PC-9 (cell line): ENCODE results near the gene RNF144A. TPM values are rescaled to one million over a fixed set of nuclear protein-coding genes. Genes with fewer than 3 reads are reported as not detected.

Experiments used
- BruUV-seq: library from RNA; stranded (reverse); fragments of 400-500 nt; replicated peaks from 2 replicates; lab custom pipeline; 2021; lab: Mats Ljungman, UMichigan
- CTCF ChIA-PET: fragments of 300-600 bp; sonication (Branson Sonifier 250); formaldehyde crosslinking; loops from one replicate; lab custom pipeline; 2022; ENCODE audit warnings: antibody characterized with exemption; lab: Charles Lee
- POLR2A ChIA-PET: fragments of 300-600 bp; sonication (Branson Sonifier 250); formaldehyde crosslinking; loops from one replicate; lab custom pipeline; 2022; ENCODE audit warnings: antibody characterized with exemption; ENCODE audit not compliant: unreplicated experiment; lab: Charles Lee
- DNase-seq, 2 experiments: peaks; one replicate each; pipeline versions ENCODE4 v3.0.0 to v3.0.0-alpha.2; 2015 to 2022; ENCODE audit warnings: mixed read lengths in 1 of 2
- H2AFZ ChIP-seq: fragments of 200-600 bp; sonication (generic); 2 replicates; pipeline ENCODE4 v1.8.1; 2017; ENCODE audit warnings: antibody characterized with exemption
- H3F3A ChIP-seq: fragments of 200-600 bp; sonication (generic); 2 replicates; pipeline ENCODE4 v1.8.1; 2017; ENCODE audit warnings: antibody characterized with exemption, mild to moderate bottlenecking, low read depth; ENCODE audit not compliant: insufficient read depth
- H3K27ac ChIP-seq: fragments of 200-600 bp; sonication (generic); 2 replicates; pipeline ENCODE4 v1.6.1; 2016; ENCODE audit warnings: mixed run types
- H3K27me3 ChIP-seq: fragments of 200-600 bp; sonication (generic); 2 replicates; pipeline ENCODE4 v1.6.1; 2016; ENCODE audit warnings: low read depth, mixed run types; ENCODE audit not compliant: insufficient read depth
- H3K36me3 ChIP-seq: fragments of 200-600 bp; sonication (generic); 2 replicates; pipeline ENCODE4 v1.6.1; 2016; ENCODE audit warnings: low read depth, mixed run types
- H3K4me1 ChIP-seq: fragments of 200-600 bp; sonication (generic); replicated peaks from 2 replicates; pipeline ENCODE4 v1.6.1; 2016; ENCODE audit warnings: mixed run types; ENCODE audit not compliant: insufficient read depth
- H3K4me2 ChIP-seq: fragments of 200-600 bp; sonication (generic); 2 replicates; pipeline ENCODE4 v1.6.1; 2017; ENCODE audit warnings: mixed run types
- H3K4me3 ChIP-seq: fragments of 200-600 bp; sonication (generic); 2 replicates; pipeline ENCODE4 v1.6.1; 2016; ENCODE audit warnings: mixed run types
- H3K79me2 ChIP-seq: fragments of 200-600 bp; sonication (generic); 2 replicates; pipeline ENCODE4 v1.6.1; 2017; ENCODE audit warnings: low read depth, mixed run types
- H3K9me2 ChIP-seq: fragments of 200-600 bp; sonication (generic); 2 replicates; pipeline ENCODE4 v1.8.1; 2017; ENCODE audit warnings: mild to moderate bottlenecking; ENCODE audit not compliant: insufficient read depth
- H3K9me3 ChIP-seq: fragments of 200-600 bp; sonication (generic); 2 replicates; pipeline ENCODE4 v1.8.1; 2016; ENCODE audit warnings: low read depth; ENCODE audit not compliant: insufficient read depth
- H4K20me1 ChIP-seq: fragments of 200-600 bp; sonication (generic); 2 replicates; pipeline ENCODE4 v1.8.1; 2017; ENCODE audit not compliant: insufficient read depth
- EZH2 ChIP-seq: fragments of 200-600 bp; sonication (generic); IDR thresholded peaks from 2 replicates; pipeline ENCODE4 v1.8.0; 2017; ENCODE audit warnings: antibody characterized with exemption, low read depth
- intact Hi-C: fragments of 100-400 bp; cut with micrococcal nuclease; formaldehyde crosslinking; loops from one replicate; pipeline ENCODE4 v1.10.0; 2022; ENCODE audit not compliant: unreplicated experiment
- total RNA-seq: library from RNA; stranded (reverse); gene quantifications from 2 replicates; pipeline ENCODE4 v1.2.3, GENCODE V29; 2021
- TF ChIP-seq, protein P1 (sequence below): fragments of 200-600 bp; sonication (generic); conservative IDR thresholded peaks from 2 replicates; pipeline ENCODE4 v1.6.1; 2017; ENCODE audit warnings: mixed run types, antibody characterized with exemption, mild to moderate bottlenecking, moderate library complexity

RNF144A gene
- total RNA-seq, 1 experiment from 2014 or later: 0.94 TPM

- Histone ChIP-seq H3K27ac (no peak overlapping the region), H3K9me2 (no peaks in the 10 kb centered on the region), H3K79me2 (no peaks in the 10 kb centered on the region), H3K27me3 (peaks cover 43% of the 10 kb centered on the region), H3F3A (no peaks in the 10 kb centered on the region), H3K9me3 (no peaks in the 10 kb centered on the region), H3K4me2 (no peak overlapping the region), H3K4me3 (no peak overlapping the region), H4K20me1 (no peaks in the 10 kb centered on the region), H2AFZ (no peak overlapping the region), H3K4me1 (no peaks in the 10 kb centered on the region), H3K36me3 (no peaks in the 10 kb centered on the region)
- TF ChIP-seq EZH2: no peak
- TF ChIP-seq, protein P1, sequence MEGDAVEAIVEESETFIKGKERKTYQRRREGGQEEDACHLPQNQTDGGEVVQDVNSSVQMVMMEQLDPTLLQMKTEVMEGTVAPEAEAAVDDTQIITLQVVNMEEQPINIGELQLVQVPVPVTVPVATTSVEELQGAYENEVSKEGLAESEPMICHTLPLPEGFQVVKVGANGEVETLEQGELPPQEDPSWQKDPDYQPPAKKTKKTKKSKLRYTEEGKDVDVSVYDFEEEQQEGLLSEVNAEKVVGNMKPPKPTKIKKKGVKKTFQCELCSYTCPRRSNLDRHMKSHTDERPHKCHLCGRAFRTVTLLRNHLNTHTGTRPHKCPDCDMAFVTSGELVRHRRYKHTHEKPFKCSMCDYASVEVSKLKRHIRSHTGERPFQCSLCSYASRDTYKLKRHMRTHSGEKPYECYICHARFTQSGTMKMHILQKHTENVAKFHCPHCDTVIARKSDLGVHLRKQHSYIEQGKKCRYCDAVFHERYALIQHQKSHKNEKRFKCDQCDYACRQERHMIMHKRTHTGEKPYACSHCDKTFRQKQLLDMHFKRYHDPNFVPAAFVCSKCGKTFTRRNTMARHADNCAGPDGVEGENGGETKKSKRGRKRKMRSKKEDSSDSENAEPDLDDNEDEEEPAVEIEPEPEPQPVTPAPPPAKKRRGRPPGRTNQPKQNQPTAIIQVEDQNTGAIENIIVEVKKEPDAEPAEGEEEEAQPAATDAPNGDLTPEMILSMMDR: no peak
- no TSS peak for BruUV-seq
- ChIA-PET POLR2A (no interaction called here), CTCF (no interaction called here)
- DNase-seq: no peak
- intact Hi-C loops: no loop called here
These were observed 172.1 kb downstream of the RNF144A start for GRCh38 chr2:7089284-7089683.

DNA sequence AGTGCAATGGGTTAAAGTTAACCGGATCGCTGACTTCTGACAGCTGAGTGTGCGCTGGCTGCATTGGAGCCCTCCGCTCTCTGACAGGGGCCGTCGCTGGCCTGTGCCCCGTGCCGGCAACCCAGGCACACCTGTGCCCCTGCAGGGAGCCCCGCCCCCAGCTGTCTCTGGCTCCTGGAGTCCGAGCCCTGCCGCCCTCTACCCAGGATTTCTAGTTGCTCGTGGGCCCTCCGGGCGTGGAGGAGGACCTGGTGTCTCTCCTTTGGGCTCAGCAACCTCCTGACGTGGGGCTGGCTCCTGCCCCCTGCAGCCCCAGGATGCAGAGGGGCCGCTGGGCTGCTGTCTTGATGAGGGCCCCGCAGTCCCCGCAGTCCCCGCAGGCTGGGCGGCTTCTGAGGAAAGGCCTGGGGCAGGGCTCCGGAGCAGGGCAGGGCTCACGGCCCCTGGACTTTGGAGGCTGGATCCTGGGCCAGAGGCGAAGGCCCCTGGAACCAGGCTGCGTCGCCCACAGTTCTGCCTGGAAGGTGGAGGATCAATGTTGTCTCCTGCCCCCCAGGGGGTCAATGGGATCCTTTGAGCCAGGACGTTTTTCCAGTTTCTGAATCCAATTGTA is 172.8 kb downstream of the RNF144A start:
- no peak overlapping the region for H3K27ac ChIP-seq
- no peaks in the 10 kb centered on the region for H3K9me3 ChIP-seq
- no peaks in the 10 kb centered on the region for H3K36me3 ChIP-seq
- H3K4me1 ChIP-seq: no peaks in the 10 kb centered on the region
- no peak overlapping the region for H3K4me3 ChIP-seq
- no TSS peak for BruUV-seq
- H3K9me2 ChIP-seq: no peaks in the 10 kb centered on the region
- POLR2A ChIA-PET: no interaction called here
- no peaks in the 10 kb centered on the region for H4K20me1 ChIP-seq
- no peaks in the 10 kb centered on the region for H3K79me2 ChIP-seq
- no peak for DNase-seq
- H3F3A ChIP-seq: no peaks in the 10 kb centered on the region
- TF ChIP-seq, protein P1: no peak
- no peak for TF ChIP-seq EZH2
- H2AFZ ChIP-seq: no peak overlapping the region
- no peak overlapping the region for H3K4me2 ChIP-seq
- intact Hi-C loops: loop anchor here (10.0 kb wide), 1 partner anchor 585 kb away; no protein-coding TSS in a partner anchor
- CTCF ChIA-PET: no interaction called here
- peaks cover 50% of the 10 kb centered on the region for H3K27me3 ChIP-seq

DNA sequence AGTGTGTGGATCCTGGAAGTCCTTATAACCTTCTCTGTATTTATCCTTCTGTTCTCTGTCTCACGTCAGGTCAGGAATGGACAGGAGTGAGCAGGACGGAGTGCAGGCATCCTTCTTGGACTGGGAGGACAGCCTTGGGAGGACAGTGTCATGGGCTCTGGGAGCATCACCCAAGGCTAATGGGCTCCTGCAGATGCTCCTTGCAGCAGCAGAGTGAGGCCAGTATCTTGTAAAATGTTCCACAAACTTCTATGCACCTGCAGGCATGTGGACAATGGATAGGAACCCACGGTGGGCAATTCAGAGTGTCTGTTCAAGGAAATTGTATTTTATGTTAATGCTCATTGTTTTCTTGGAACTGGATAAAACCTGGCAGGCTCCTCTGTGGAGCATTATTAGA is 176.2 kb downstream of the RNF144A start:
- TF ChIP-seq, protein P1: no peak
- TF ChIP-seq EZH2: no peak

More for the DNA sequence above, 176.2 kb downstream of the RNF144A start:
- Histone ChIP-seq H3K9me2 (no peaks in the 10 kb centered on the region), H3K27me3 (peaks cover 52% of the 10 kb centered on the region), H3K36me3 (no peaks in the 10 kb centered on the region), H3K4me1 (no peaks in the 10 kb centered on the region), H3K4me2 (no peak overlapping the region), H3F3A (no peaks in the 10 kb centered on the region), H4K20me1 (no peaks in the 10 kb centered on the region), H3K27ac (no peak overlapping the region), H3K79me2 (no peaks in the 10 kb centered on the region), H3K4me3 (no peak overlapping the region), H2AFZ (no peak overlapping the region), H3K9me3 (no peaks in the 10 kb centered on the region)
- no TSS peak for BruUV-seq
- DNase-seq: no peak
- POLR2A ChIA-PET: no interaction called here
- intact Hi-C loops: loop anchor here (10.0 kb wide), 1 partner anchor 581 kb away; no protein-coding TSS in a partner anchor
- CTCF ChIA-PET: no interaction called here

Other genes with a start within 250 kb of the RNF144A start
- gene CMPK2, start 51.5 kb upstream of the RNF144A start, total RNA-seq: not detected in 2 replicates
- not detected in 2 replicates for gene RSAD2, start 39.6 kb upstream of the RNF144A start, total RNA-seq